HCT116 (cell line): ENCODE results near the gene RALGPS1. TPM values are rescaled to one million over a fixed set of nuclear protein-coding genes. Genes with fewer than 3 reads are reported as not detected.

Source experiments
- ATAC-seq: fragments of 200-7000 bp; cut with Tn5 transposase; 2 replicates; pipeline ENCODE4 v1.9.1; 2020; ENCODE audit warnings: mild to moderate bottlenecking, moderate library complexity
- BruUV-seq: library from RNA; stranded (reverse); fragments of 400-500 nt; replicated peaks from 2 replicates; lab custom pipeline; 2021; lab: Mats Ljungman, UMichigan
- CTCF ChIA-PET: fragments of 300-600 bp; sonication (Branson Sonifier 250); formaldehyde crosslinking; loops from one replicate; lab custom pipeline; 2021; ENCODE audit warnings: antibody characterized with exemption; lab: Charles Lee
- POLR2A ChIA-PET: fragments of 300-600, 350-600 bp; sonication (Branson Sonifier 250); formaldehyde crosslinking; loops from one replicate; lab custom pipeline; 2021; ENCODE audit warnings: antibody characterized with exemption; lab: Charles Lee
- RAD21 ChIA-PET, 2 experiments: fragments of 300-600 bp; sonication (Branson Sonifier 250); formaldehyde crosslinking; loops; one replicate each; lab custom pipeline; 2023; ENCODE audit warnings: low total read pairs in 2 of 2; ENCODE audit not compliant: uncharacterized antibody in 2 of 2, unreplicated experiment in 2 of 2, low non-redundant PET in 1 of 2; lab: Charles Lee
- DNase-seq: peaks from one replicate; pipeline ENCODE4 v3.0.0-alpha.2; 2010; ENCODE audit warnings: low read depth, low spot score
- H2AFZ ChIP-seq: fragments of 200-600 bp; shearing (Covaris generic), sonication (generic); 2 replicates; pipeline ENCODE4 v1.6.1; 2017; ENCODE audit warnings: low read depth, mixed run types, mixed read lengths, antibody characterized with exemption, low read length; ENCODE audit not compliant: poor library complexity, severe bottlenecking
- H3K27ac ChIP-seq: 2 replicates; pipeline ENCODE4 v1.5.1; 2012; ENCODE audit warnings: low read depth, low read length
- H3K27me3 ChIP-seq: fragments of 200-600 bp; sonication (generic); 2 replicates; pipeline ENCODE4 v1.6.1; 2016; ENCODE audit warnings: mixed run types, low read length, mixed read lengths; ENCODE audit not compliant: insufficient read depth
- H3K36me3 ChIP-seq, 2 experiments: fragments of 200-500 bp in 1 of 2; fragments of 200-600 bp in 1 of 2; sonication (Bioruptor generic) in 1 of 2; sonication (generic) in 1 of 2; 2 replicates each; pipeline versions ENCODE4 v1.5.1 to v1.6.1; 2014 to 2016; ENCODE audit warnings: low read length in 2 of 2, inconsistent platforms in 1 of 2, mixed read lengths in 1 of 2, mixed run types in 1 of 2; ENCODE audit not compliant: insufficient read depth in 2 of 2, control insufficient read depth in 1 of 2
- H3K4me1 ChIP-seq, 2 experiments: fragments of 200-600 bp in 1 of 2; sonication (generic) in 1 of 2; 2 replicates each; pipeline versions ENCODE4 v1.5.1 to v1.6.1; 2012 to 2017; ENCODE audit warnings: low read length in 2 of 2, inconsistent platforms in 1 of 2, mild to moderate bottlenecking in 1 of 2, mixed read lengths in 1 of 2, mixed run types in 1 of 2, moderate library complexity in 1 of 2; ENCODE audit not compliant: insufficient read depth in 2 of 2, control insufficient read depth in 1 of 2
- H3K4me2 ChIP-seq: fragments of 200-600 bp; sonication (generic); 2 replicates; pipeline ENCODE4 v1.6.1; 2017; ENCODE audit warnings: mixed run types, low read length, mixed read lengths
- H3K4me3 ChIP-seq, 2 experiments: fragments of 200-600 bp in 1 of 2; sonication (generic) in 1 of 2; replicated peaks in 1 of 2; 2 replicates each; pipeline ENCODE4 v1.5.1; 2011 to 2016; ENCODE audit warnings: low read length in 2 of 2, control low read depth in 1 of 2, low read depth in 1 of 2, mild to moderate bottlenecking in 1 of 2, mixed read lengths in 1 of 2, mixed run types in 1 of 2
- H3K79me2 ChIP-seq: fragments of 200-600 bp; sonication (generic); 2 replicates; pipeline ENCODE4 v1.6.1; 2017; ENCODE audit warnings: mild to moderate bottlenecking, mixed run types, low read length, moderate library complexity, mixed read lengths; ENCODE audit not compliant: insufficient read depth
- H3K9ac ChIP-seq: fragments of 200-600 bp; sonication (generic); 2 replicates; pipeline ENCODE4 v1.6.1; 2016; ENCODE audit warnings: low read length, mixed read lengths
- H3K9me2 ChIP-seq: fragments of 200-600 bp; sonication (generic), shearing (Covaris generic); 2 replicates; pipeline ENCODE4 v1.6.1; 2017; ENCODE audit warnings: mixed run types, mild to moderate bottlenecking, moderate library complexity; ENCODE audit not compliant: insufficient read depth
- H3K9me3 ChIP-seq, 2 experiments: fragments of 200-500 bp in 1 of 2; fragments of 200-600 bp in 1 of 2; sonication (Bioruptor generic) in 1 of 2; sonication (generic) in 1 of 2; 2 replicates each; pipeline ENCODE4 v1.6.1; 2014 to 2017; ENCODE audit warnings: low read length in 2 of 2, mixed read lengths in 2 of 2, inconsistent platforms in 1 of 2, low read depth in 1 of 2, mild to moderate bottlenecking in 1 of 2, mixed run types in 1 of 2, moderate library complexity in 1 of 2; ENCODE audit not compliant: control insufficient read depth in 1 of 2, insufficient read depth in 1 of 2
- H4K20me1 ChIP-seq: fragments of 200-600 bp; sonication (generic), shearing (Covaris generic); 2 replicates; pipeline ENCODE4 v1.6.1; 2017; ENCODE audit warnings: mixed run types, mild to moderate bottlenecking, moderate library complexity; ENCODE audit not compliant: insufficient read depth
- POLR2AphosphoS5 ChIP-seq: IDR thresholded peaks from 2 replicates; pipeline ENCODE4 v1.6.1; 2011; ENCODE audit warnings: mild to moderate bottlenecking, low read depth, low read length, moderate library complexity
- SP1 ChIP-seq: IDR thresholded peaks from 2 replicates; pipeline ENCODE4 v1.6.1; 2012; ENCODE audit warnings: low read depth
- TCF7L2 ChIP-seq: IDR thresholded peaks from 2 replicates; pipeline ENCODE4 v1.7.0; 2011; ENCODE audit warnings: borderline replicate concordance, inconsistent platforms; ENCODE audit not compliant: insufficient read depth, insufficient read length; ENCODE audit errors: extremely low read depth
- YY1 ChIP-seq: IDR thresholded peaks from 2 replicates; pipeline ENCODE4 v1.6.1; 2011; ENCODE audit warnings: low read length, low read depth, moderate library complexity, mild to moderate bottlenecking; ENCODE audit not compliant: insufficient replicate concordance; ENCODE audit errors: extremely low read depth
- ZFX ChIP-seq: fragments of 450-650 bp; IDR thresholded peaks from 2 replicates; pipeline ENCODE4 v1.6.1; 2017
- intact Hi-C: fragments of 100-400 bp; cut with micrococcal nuclease; formaldehyde crosslinking; loops from 2 replicates; pipeline ENCODE4 v1.10.0; 2022
- total RNA-seq: library from RNA; stranded (reverse); gene quantifications from one replicate; pipeline ENCODE4 v1.2.1, GENCODE V29; 2021; ENCODE audit not compliant: unreplicated experiment
- TF ChIP-seq, protein P1 (sequence below), 3 experiments: fragments of 200-600 bp in 1 of 3; sonication (generic) in 1 of 3; IDR thresholded peaks in 2 of 3; conservative IDR thresholded peaks in 1 of 3; 2 replicates each; pipeline ENCODE4 v1.5.1; 2012 to 2017; ENCODE audit warnings: low read depth in 2 of 3, low read length in 2 of 3, antibody characterized with exemption in 1 of 3, borderline replicate concordance in 1 of 3, control low read depth in 1 of 3, mild to moderate bottlenecking in 1 of 3, mixed read lengths in 1 of 3, mixed run types in 1 of 3, moderate library complexity in 1 of 3; ENCODE audit not compliant: insufficient read depth in 1 of 3
- TF ChIP-seq, protein P2 (sequence below): IDR thresholded peaks from 2 replicates; pipeline ENCODE4 v1.6.1; 2011; ENCODE audit warnings: mild to moderate bottlenecking, low read length, moderate library complexity; ENCODE audit not compliant: insufficient replicate concordance; ENCODE audit errors: extremely low read depth
- TF ChIP-seq, protein P3 (sequence below): IDR thresholded peaks from 2 replicates; pipeline ENCODE4 v1.6.1; 2012

Gene RALGPS1
- total RNA-seq, 1 experiment from 2014 or later: 7.6 TPM

DNA sequence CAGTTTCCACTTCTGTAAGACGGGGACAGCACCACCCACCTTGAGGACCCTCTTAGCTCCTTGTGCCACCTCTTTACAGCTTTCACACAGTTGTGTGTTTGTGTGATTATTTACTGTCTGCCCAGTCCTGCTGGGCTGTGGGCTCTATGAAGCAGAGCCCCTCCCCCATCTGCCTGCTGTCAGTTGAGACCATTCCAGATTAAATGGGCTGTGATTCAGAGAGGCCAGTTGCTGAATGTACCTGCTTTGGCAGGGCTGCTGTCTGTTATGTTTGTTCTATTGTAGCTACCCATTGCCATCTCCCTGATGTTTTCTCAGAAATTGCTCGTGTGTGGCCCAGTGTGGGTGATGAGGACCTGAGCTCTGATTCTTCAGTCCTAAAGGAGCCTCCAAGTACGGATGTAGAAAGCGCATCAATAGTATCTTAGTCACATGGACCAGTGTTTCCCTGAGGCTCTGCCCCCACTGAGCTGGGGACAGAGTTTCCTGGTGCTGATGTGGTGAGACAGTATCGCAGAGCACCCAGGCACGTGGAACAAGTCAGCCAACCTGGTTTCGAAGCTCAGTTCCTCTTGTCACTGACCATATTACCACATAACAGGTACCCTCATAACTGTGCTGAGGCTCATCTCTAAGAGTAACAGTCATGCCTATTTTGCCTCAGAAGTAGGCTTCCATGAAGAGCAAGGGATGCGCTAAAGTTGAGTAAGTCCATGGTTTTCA lies 204.2 kb downstream of the RALGPS1 start:
- TF ChIP-seq, protein P1, sequence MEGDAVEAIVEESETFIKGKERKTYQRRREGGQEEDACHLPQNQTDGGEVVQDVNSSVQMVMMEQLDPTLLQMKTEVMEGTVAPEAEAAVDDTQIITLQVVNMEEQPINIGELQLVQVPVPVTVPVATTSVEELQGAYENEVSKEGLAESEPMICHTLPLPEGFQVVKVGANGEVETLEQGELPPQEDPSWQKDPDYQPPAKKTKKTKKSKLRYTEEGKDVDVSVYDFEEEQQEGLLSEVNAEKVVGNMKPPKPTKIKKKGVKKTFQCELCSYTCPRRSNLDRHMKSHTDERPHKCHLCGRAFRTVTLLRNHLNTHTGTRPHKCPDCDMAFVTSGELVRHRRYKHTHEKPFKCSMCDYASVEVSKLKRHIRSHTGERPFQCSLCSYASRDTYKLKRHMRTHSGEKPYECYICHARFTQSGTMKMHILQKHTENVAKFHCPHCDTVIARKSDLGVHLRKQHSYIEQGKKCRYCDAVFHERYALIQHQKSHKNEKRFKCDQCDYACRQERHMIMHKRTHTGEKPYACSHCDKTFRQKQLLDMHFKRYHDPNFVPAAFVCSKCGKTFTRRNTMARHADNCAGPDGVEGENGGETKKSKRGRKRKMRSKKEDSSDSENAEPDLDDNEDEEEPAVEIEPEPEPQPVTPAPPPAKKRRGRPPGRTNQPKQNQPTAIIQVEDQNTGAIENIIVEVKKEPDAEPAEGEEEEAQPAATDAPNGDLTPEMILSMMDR (IDR thresholded peaks at IDR 0.05 in 2 of 3, conservative IDR thresholded peaks at IDR 0.05 in 1 of 3; ENCODE audit: borderline replicate concordance in 1 of 3, insufficient read depth in 1 of 3, low read depth in 2 of 3, low read length in 2 of 3): no peak
- Histone ChIP-seq H3K9me2 (no peaks in the 10 kb centered on the region), H3K36me3 (no peaks in the 10 kb centered on the region), H3K4me3 (no peak overlapping the region), H4K20me1 (no peaks in the 10 kb centered on the region), H3K9ac (no peak overlapping the region), H3K4me1 (peaks cover 0 to 4% of the 10 kb centered on the region in 2 experiments; a peak in 1 of 4 replicates), H2AFZ (no peak overlapping the region), H3K27me3 (no peaks in the 10 kb centered on the region), H3K27ac (no peak overlapping the region), H3K79me2 (no peaks in the 10 kb centered on the region), H3K9me3 (no peaks in the 10 kb centered on the region), H3K4me2 (no peak overlapping the region)
- intact Hi-C loops: no loop called here
- CTCF ChIA-PET: no interaction called here
- ATAC-seq (no peak), DNase-seq (no peak)
- RAD21 ChIA-PET: no interaction called here
- POLR2A ChIA-PET: no interaction called here
- no TSS peak for BruUV-seq

DNA sequence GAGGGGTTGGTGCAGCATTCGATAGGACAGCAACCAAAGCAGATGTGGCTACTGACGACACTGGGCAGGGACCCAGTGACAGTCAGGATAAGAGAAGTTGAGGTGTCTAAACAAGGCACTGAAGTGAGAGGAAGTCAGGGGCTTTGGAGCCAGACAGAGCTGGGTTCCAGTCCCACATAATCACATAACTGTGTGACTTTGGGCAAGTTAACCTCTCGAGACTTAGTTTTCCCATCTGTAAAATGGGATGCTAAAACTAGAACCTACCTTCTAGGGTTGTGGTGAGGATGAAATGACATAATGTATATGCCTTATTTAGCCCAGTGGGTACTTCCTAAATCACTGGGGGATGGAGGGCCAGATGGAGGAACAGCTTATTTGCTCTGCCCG lies 204.7 kb downstream of the RALGPS1 start:
- intact Hi-C loops: no loop called here
- ChIA-PET CTCF (no interaction called here), RAD21 (no interaction called here), POLR2A (no interaction called here)
- peaks cover 0 to 4% of the 10 kb centered on the region in 2 experiments; a peak in 1 of 4 replicates for H3K4me1 ChIP-seq
- H3K4me3 ChIP-seq: no peak overlapping the region
- no peak for ATAC-seq
- H3K4me2 ChIP-seq: no peak overlapping the region
- H3K27ac ChIP-seq: no peak overlapping the region
- BruUV-seq: no TSS peak
- no peaks in the 10 kb centered on the region for H3K79me2 ChIP-seq
- no peaks in the 10 kb centered on the region for H3K9me2 ChIP-seq
- DNase-seq: no peak
- no peak overlapping the region for H3K9ac ChIP-seq
- no peaks in the 10 kb centered on the region for H3K27me3 ChIP-seq
- H2AFZ ChIP-seq: no peak overlapping the region
- H3K36me3 ChIP-seq: no peaks in the 10 kb centered on the region
- H4K20me1 ChIP-seq: no peaks in the 10 kb centered on the region
- H3K9me3 ChIP-seq: no peaks in the 10 kb centered on the region
- TF ChIP-seq POLR2AphosphoS5: no peak
- no peak for TF ChIP-seq ZFX
- no peak for TF ChIP-seq SP1
- TF ChIP-seq, protein P2, sequence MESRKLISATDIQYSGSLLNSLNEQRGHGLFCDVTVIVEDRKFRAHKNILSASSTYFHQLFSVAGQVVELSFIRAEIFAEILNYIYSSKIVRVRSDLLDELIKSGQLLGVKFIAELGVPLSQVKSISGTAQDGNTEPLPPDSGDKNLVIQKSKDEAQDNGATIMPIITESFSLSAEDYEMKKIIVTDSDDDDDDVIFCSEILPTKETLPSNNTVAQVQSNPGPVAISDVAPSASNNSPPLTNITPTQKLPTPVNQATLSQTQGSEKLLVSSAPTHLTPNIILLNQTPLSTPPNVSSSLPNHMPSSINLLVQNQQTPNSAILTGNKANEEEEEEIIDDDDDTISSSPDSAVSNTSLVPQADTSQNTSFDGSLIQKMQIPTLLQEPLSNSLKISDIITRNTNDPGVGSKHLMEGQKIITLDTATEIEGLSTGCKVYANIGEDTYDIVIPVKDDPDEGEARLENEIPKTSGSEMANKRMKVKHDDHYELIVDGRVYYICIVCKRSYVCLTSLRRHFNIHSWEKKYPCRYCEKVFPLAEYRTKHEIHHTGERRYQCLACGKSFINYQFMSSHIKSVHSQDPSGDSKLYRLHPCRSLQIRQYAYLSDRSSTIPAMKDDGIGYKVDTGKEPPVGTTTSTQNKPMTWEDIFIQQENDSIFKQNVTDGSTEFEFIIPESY: no peak
- TF ChIP-seq YY1: no peak
- TF ChIP-seq, protein P1 (IDR thresholded peaks at IDR 0.05 in 2 of 3, conservative IDR thresholded peaks at IDR 0.05 in 1 of 3; ENCODE audit: borderline replicate concordance in 1 of 3, insufficient read depth in 1 of 3, low read depth in 2 of 3, low read length in 2 of 3): no peak
- TF ChIP-seq TCF7L2: no peak
- TF ChIP-seq, protein P3, sequence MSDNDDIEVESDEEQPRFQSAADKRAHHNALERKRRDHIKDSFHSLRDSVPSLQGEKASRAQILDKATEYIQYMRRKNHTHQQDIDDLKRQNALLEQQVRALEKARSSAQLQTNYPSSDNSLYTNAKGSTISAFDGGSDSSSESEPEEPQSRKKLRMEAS: no peak
